ENCODE results near the gene PCSK4. TPM values are rescaled to one million over a fixed set of nuclear protein-coding genes. Genes with fewer than 3 reads are reported as not detected.

Gene PCSK4
- total and polyA plus RNA-seq, 2 of the 13 experiments (the other 11 are each of a cell fraction or from before 2014, with no cell fraction given): 2.0 to 2.7 TPM

- TF ChIP-seq RERE (CRISPR knock-in tag; IDR thresholded peaks at IDR 0.05; ENCODE audit: low read depth) (no peak), MED8 (CRISPR knock-in tag; IDR thresholded peaks at IDR 0.05; ENCODE audit: insufficient replicate concordance) (peak; percentile 56), SIN3A (IDR thresholded peaks at IDR 0.05; ENCODE audit: borderline replicate concordance, low read depth, low read length) (no peak; the same call in 1 of the 2 replicates), ATF5 (CRISPR knock-in tag; IDR thresholded peaks at IDR 0.05; ENCODE audit: low read depth) (no peak), SNAI1 (CRISPR knock-in tag; IDR thresholded peaks at IDR 0.05; ENCODE audit: borderline replicate concordance) (peak; percentile 48; the same call in 1 of the 2 replicates), ZSCAN12 (CRISPR knock-in tag; IDR thresholded peaks at IDR 0.05) (no peak), MXD1 (CRISPR knock-in tag; IDR thresholded peaks at IDR 0.05) (peak; percentile 61; the same call in 1 of the 2 replicates), KLF6 (CRISPR knock-in tag; IDR thresholded peaks at IDR 0.05) (peak; percentile 67; the same call in 1 of the 2 replicates), ZNF687 (CRISPR knock-in tag; IDR thresholded peaks at IDR 0.05) (peak; percentile 63), SOX6 (IDR thresholded peaks at IDR 0.05) (no peak), SOX6 (CRISPR knock-in tag; IDR thresholded peaks at IDR 0.05) (0 out of 2 replicates have a peak, but pooled peaks have one; percentile 14), REL (CRISPR knock-in tag; conservative IDR thresholded peaks at IDR 0.05) (peak; percentile 66; the same call in 1 of the 2 replicates), RXRB (CRISPR knock-in tag; IDR thresholded peaks at IDR 0.05; ENCODE audit: borderline replicate concordance) (no peak), ZBTB1 (CRISPR knock-in tag; IDR thresholded peaks at IDR 0.05; ENCODE audit: borderline replicate concordance) (peak; percentile 56; the same call in 1 of the 2 replicates)
- TF ChIP-seq, protein P1, sequence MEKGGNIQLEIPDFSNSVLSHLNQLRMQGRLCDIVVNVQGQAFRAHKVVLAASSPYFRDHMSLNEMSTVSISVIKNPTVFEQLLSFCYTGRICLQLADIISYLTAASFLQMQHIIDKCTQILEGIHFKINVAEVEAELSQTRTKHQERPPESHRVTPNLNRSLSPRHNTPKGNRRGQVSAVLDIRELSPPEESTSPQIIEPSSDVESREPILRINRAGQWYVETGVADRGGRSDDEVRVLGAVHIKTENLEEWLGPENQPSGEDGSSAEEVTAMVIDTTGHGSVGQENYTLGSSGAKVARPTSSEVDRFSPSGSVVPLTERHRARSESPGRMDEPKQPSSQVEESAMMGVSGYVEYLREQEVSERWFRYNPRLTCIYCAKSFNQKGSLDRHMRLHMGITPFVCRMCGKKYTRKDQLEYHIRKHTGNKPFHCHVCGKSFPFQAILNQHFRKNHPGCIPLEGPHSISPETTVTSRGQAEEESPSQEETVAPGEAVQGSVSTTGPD (CRISPR knock-in tag; IDR thresholded peaks at IDR 0.05): no peak
Observed at GRCh38 chr19:1446713-1447481, 43.3 kb downstream of the PCSK4 start (continued).

Measured in HepG2 (cell line).